T follicular helper cell (primary cell): ENCODE results near the gene BOD1L2.

Source experiments
- DNase-seq: peaks from one replicate; pipeline ENCODE4 v3.0.0-alpha.2; 2020; ENCODE audit warnings: low read depth

BOD1L2 gene

GRCh38 chr18:57150081-57150480 lies 3.2 kb downstream of the BOD1L2 start:
- no peak for DNase-seq

GRCh38 chr18:57150828-57151227 lies 3.9 kb downstream of the BOD1L2 start:
- DNase-seq = no peak

- DNase-seq = no peak
These were observed 7.4 kb downstream of the BOD1L2 start for GRCh38 chr18:57154191-57154830.

GRCh38 chr18:57164401-57164800 lies 17.5 kb downstream of the BOD1L2 start:
- DNase-seq = no peak

GRCh38 chr18:57167617-57168308 lies 20.9 kb downstream of the BOD1L2 start:
- DNase-seq = no peak

GRCh38 chr18:57171026-57171425 lies 24.1 kb downstream of the BOD1L2 start:
- no peak for DNase-seq

- DNase-seq = no peak
These were observed 28.6 kb downstream of the BOD1L2 start for GRCh38 chr18:57175532-57175931.

GRCh38 chr18:57185434-57185833 lies 38.5 kb downstream of the BOD1L2 start:
- DNase-seq = no peak

GRCh38 chr18:57188851-57189557 lies 42.1 kb downstream of the BOD1L2 start:
- DNase-seq = no peak

- no peak for DNase-seq
These were observed 43.1 kb downstream of the BOD1L2 start for GRCh38 chr18:57190026-57190425.

- DNase-seq = no peak
These were observed 47.2 kb downstream of the BOD1L2 start for GRCh38 chr18:57194070-57194469.

- DNase-seq = no peak
These were observed 47.7 kb downstream of the BOD1L2 start for GRCh38 chr18:57194622-57195021.

GRCh38 chr18:57195341-57195740 lies 48.5 kb downstream of the BOD1L2 start:
- no peak for DNase-seq

GRCh38 chr18:57197261-57197660 lies 50.4 kb downstream of the BOD1L2 start:
- DNase-seq = no peak

GRCh38 chr18:57198073-57198472 lies 51.2 kb downstream of the BOD1L2 start:
- no peak for DNase-seq
